Measurements from ENCODE around the gene STXBP5.

DNA sequence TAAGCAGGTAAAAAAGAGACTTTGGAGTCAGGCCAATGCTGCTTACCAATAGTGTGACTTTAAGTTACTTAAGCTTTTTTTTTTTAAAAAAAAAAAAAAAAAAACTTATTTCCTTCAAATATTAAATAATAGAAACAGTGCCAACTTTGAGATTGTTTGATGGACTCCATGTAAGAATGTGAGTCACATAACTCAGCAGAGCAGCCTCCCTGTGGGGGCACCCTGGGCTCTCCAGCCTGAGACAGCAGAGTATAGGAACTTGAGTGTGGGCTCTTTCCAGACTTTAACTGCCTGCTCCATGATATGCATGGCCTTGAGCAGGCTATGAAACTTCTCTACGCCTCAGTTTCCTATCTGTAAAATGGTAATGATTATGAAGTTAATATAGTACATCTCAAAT lies 190.9 kb downstream of the STXBP5 start:
- TF ChIP-seq, protein P1, sequence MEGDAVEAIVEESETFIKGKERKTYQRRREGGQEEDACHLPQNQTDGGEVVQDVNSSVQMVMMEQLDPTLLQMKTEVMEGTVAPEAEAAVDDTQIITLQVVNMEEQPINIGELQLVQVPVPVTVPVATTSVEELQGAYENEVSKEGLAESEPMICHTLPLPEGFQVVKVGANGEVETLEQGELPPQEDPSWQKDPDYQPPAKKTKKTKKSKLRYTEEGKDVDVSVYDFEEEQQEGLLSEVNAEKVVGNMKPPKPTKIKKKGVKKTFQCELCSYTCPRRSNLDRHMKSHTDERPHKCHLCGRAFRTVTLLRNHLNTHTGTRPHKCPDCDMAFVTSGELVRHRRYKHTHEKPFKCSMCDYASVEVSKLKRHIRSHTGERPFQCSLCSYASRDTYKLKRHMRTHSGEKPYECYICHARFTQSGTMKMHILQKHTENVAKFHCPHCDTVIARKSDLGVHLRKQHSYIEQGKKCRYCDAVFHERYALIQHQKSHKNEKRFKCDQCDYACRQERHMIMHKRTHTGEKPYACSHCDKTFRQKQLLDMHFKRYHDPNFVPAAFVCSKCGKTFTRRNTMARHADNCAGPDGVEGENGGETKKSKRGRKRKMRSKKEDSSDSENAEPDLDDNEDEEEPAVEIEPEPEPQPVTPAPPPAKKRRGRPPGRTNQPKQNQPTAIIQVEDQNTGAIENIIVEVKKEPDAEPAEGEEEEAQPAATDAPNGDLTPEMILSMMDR (IDR thresholded peaks at IDR 0.05), result no peak
- no peak for TF ChIP-seq EZH2 (IDR thresholded peaks at IDR 0.05; ENCODE audit: borderline replicate concordance, insufficient read depth, low read depth, low read length, poor library complexity, severe bottlenecking)
